Uterus (tissue), 4 donors: ENCODE data around the gene ZNF821. TPM values are rescaled to one million over a fixed set of nuclear protein-coding genes. Genes with fewer than 3 reads are reported as not detected.

Source experiments
- DNase-seq, 2 donors: peaks; one replicate each; pipeline ENCODE4 v3.0.0-alpha.2; 2019 to 2020
- H3K27ac ChIP-seq, 2 donors: fragments of 200-600 bp; sonication (generic); 1 replicate in 1 of 2; 2 replicates in 1 of 2; pipeline ENCODE4 v1.5.1; 2016 to 2018
- H3K27me3 ChIP-seq, 2 donors: fragments of 200-600 bp; sonication (generic); one replicate each; pipeline ENCODE4 v1.5.1; 2018 to 2019; ENCODE audit warnings: control low read depth in 1 of 2
- H3K36me3 ChIP-seq, 2 donors: fragments of 200-600 bp; sonication (generic); one replicate each; pipeline ENCODE4 v1.5.1; 2019; ENCODE audit warnings: control low read depth in 1 of 2
- H3K4me1 ChIP-seq, 2 donors: fragments of 200-600 bp; sonication (generic); one replicate each; pipeline ENCODE4 v1.5.1; 2018 to 2019; ENCODE audit warnings: control low read depth in 1 of 2
- H3K4me3 ChIP-seq, 2 donors: fragments of 200-600 bp; sonication (generic); 1 replicate in 1 of 2; 2 replicates in 1 of 2; pipeline ENCODE4 v1.5.1; 2018 to 2019; ENCODE audit warnings: mild to moderate bottlenecking in 1 of 2
- H3K9me3 ChIP-seq, 2 donors: fragments of 200-600 bp; sonication (generic); one replicate each; pipeline ENCODE4 v1.5.1; 2019; ENCODE audit warnings: control low read depth in 1 of 2
- CTCF ChIP-seq, 4 experiments: fragments of 200-600 bp in 2 of 4; fragments of 450-650 bp in 2 of 4; sonication (generic) in 2 of 4; IDR thresholded peaks; one replicate each; pipeline ENCODE4 v1.5.1; 2016 to 2019; ENCODE audit warnings: antibody characterized with exemption in 4 of 4, mild to moderate bottlenecking in 2 of 4, moderate library complexity in 1 of 4
- POLR2A ChIP-seq, 2 donors: fragments of 450-650 bp; IDR thresholded peaks; one replicate each; pipeline ENCODE4 v1.6.1; 2016; ENCODE audit warnings: antibody characterized with exemption in 2 of 2, mild to moderate bottlenecking in 1 of 2, moderate library complexity in 1 of 2
- intact Hi-C: fragments of 100-400 bp; cut with DNase I; formaldehyde crosslinking; loops from one replicate; pipeline ENCODE4 v1.15.1; 2023; ENCODE audit warnings: low total_unique reads
- total RNA-seq, 4 donors: library from RNA; depleted of rRNA in 3 of 4; stranded (reverse); fragments of >200 nt in 3 of 4; gene quantifications; one replicate each; pipeline versions ENCODE4 v1.1.0 to v1.2.4, GENCODE V29; 2014 to 2023
- donor health status: DM: yes; HTN: yes; CAD: no.

The ZNF821 gene
- total RNA-seq, 4 donors from 2014 or later: 0.59 to 16.9 (median 7.4) TPM

- intact Hi-C loops: no loop called here
- H3K27ac ChIP-seq: no peak overlapping the region
- no peaks in the 10 kb centered on the region for H3K4me1 ChIP-seq
- H3K36me3 ChIP-seq: no peaks in the 10 kb centered on the region
- H3K27me3 ChIP-seq: no peaks in the 10 kb centered on the region
- H3K9me3 ChIP-seq: no peaks in the 10 kb centered on the region
- TF ChIP-seq POLR2A (IDR thresholded peaks at IDR 0.05) (no peak), CTCF (IDR thresholded peaks at IDR 0.05) (no peak)
- H3K4me3 ChIP-seq: no peak overlapping the region
- DNase-seq: no peak
Measured at GRCh38 chr16:71904239-71904638, 20.3 kb upstream of the ZNF821 start.

- no peak overlapping the region for H3K4me3 ChIP-seq
- no peak overlapping the region for H3K27ac ChIP-seq
- H3K4me1 ChIP-seq: no peaks in the 10 kb centered on the region
- H3K27me3 ChIP-seq: no peaks in the 10 kb centered on the region
- TF ChIP-seq POLR2A (IDR thresholded peaks at IDR 0.05) (no peak), CTCF (IDR thresholded peaks at IDR 0.05) (no peak)
- intact Hi-C loops: no loop called here
- no peaks in the 10 kb centered on the region for H3K9me3 ChIP-seq
- DNase-seq: no peak
- H3K36me3 ChIP-seq: no peaks in the 10 kb centered on the region
Measured at GRCh38 chr16:71903608-71904007, 19.6 kb upstream of the ZNF821 start.

- no peak overlapping the region for H3K27ac ChIP-seq
- no peak for DNase-seq
- no peaks in the 10 kb centered on the region for H3K36me3 ChIP-seq
- intact Hi-C loops: no loop called here
- TF ChIP-seq POLR2A (IDR thresholded peaks at IDR 0.05) (no peak), CTCF (IDR thresholded peaks at IDR 0.05) (no peak)
- H3K9me3 ChIP-seq: no peaks in the 10 kb centered on the region
- H3K4me3 ChIP-seq: no peak overlapping the region
- no peaks in the 10 kb centered on the region for H3K27me3 ChIP-seq
- peaks cover 0 to 1% of the 10 kb centered on the region in 2 donors for H3K4me1 ChIP-seq
Measured at GRCh38 chr16:71902656-71903365, 18.8 kb upstream of the ZNF821 start.

- Histone ChIP-seq H3K4me1 (peaks cover 0 to 9% of the 10 kb centered on the region in 2 donors), H3K27me3 (no peaks in the 10 kb centered on the region), H3K9me3 (no peaks in the 10 kb centered on the region), H3K4me3 (no peak overlapping the region), H3K36me3 (no peaks in the 10 kb centered on the region), H3K27ac (no peak overlapping the region)
- TF ChIP-seq POLR2A (IDR thresholded peaks at IDR 0.05): no peak
- no peak for TF ChIP-seq CTCF (IDR thresholded peaks at IDR 0.05)
- no peak for DNase-seq
- intact Hi-C loops: no loop called here
Measured at GRCh38 chr16:71899171-71899570, 15.2 kb upstream of the ZNF821 start.

- Histone ChIP-seq H3K4me1 (peaks cover 0 to 9% of the 10 kb centered on the region in 2 donors), H3K27me3 (no peaks in the 10 kb centered on the region), H3K27ac (peak overlapping the region; percentile 93 to 99), H3K9me3 (no peaks in the 10 kb centered on the region), H3K36me3 (no peaks in the 10 kb centered on the region), H3K4me3 (peak overlapping the region; percentile 67 to 82)
- intact Hi-C loops: no loop called here
- no peak for TF ChIP-seq POLR2A (IDR thresholded peaks at IDR 0.05)
- no peak for TF ChIP-seq CTCF (IDR thresholded peaks at IDR 0.05)
- DNase-seq: no peak
Measured at GRCh38 chr16:71896764-71897368, 12.9 kb upstream of the ZNF821 start.
